SK-N-SH treated with all-trans-retinoic acid at 6 μM for 48 hours (cell line): ENCODE measurements around the gene C10orf105.

ENCODE experiments used
- ATAC-seq: fragments of 200-7000 bp; cut with Tn5 transposase; 3 replicates; pipeline ENCODE4 v1.9.1; 2020; ENCODE audit warnings: mild to moderate bottlenecking, moderate library complexity
- ARNTL ChIP-seq: fragments of 450-650 bp; formaldehyde crosslinking; IDR thresholded peaks from 2 replicates; pipeline ENCODE4 v1.5.0; 2020; ENCODE audit warnings: low read depth, mild to moderate bottlenecking, moderate library complexity, borderline replicate concordance
- CREB5 ChIP-seq: fragments of 250-450 bp; sonication (Bioruptor Pico); IDR thresholded peaks from 2 replicates; pipeline ENCODE4 v1.5.1; 2020; ENCODE audit warnings: low read depth, mild to moderate bottlenecking, moderate library complexity
- CSDC2 ChIP-seq: fragments of 250-450 bp; sonication (Bioruptor Pico); IDR thresholded peaks from 2 replicates; pipeline ENCODE4 v1.5.0; 2020; ENCODE audit warnings: mild to moderate bottlenecking, moderate library complexity
- CSRNP3 ChIP-seq: fragments of 250-450 bp; sonication (Bioruptor Pico); IDR thresholded peaks from 2 replicates; pipeline ENCODE4 v1.5.1; 2021; ENCODE audit warnings: mild to moderate bottlenecking, moderate library complexity
- ESRRG ChIP-seq: fragments of 250-450 bp; sonication (Bioruptor Pico); IDR thresholded peaks from 2 replicates; pipeline ENCODE4 v1.6.1; 2021; ENCODE audit warnings: mild to moderate bottlenecking
- ISL1 ChIP-seq: fragments of 250-450 bp; sonication (Bioruptor Pico); IDR thresholded peaks from 2 replicates; pipeline ENCODE4 v2.1.2; 2022; ENCODE audit warnings: mild to moderate bottlenecking, moderate library complexity
- PATZ1 ChIP-seq: fragments of 250-450 bp; sonication (Bioruptor Pico); IDR thresholded peaks from 2 replicates; pipeline ENCODE4 v1.8.0; 2020; ENCODE audit warnings: mild to moderate bottlenecking, moderate library complexity, borderline replicate concordance
- RARB ChIP-seq: fragments of 250-450 bp; sonication (Bioruptor Pico); IDR thresholded peaks from 2 replicates; pipeline ENCODE4 v1.8.0; 2021; ENCODE audit warnings: mild to moderate bottlenecking, moderate library complexity
- SNAI2 ChIP-seq: fragments of 250-450 bp; sonication (Bioruptor Pico); IDR thresholded peaks from 2 replicates; pipeline ENCODE4 v1.5.0; 2020; ENCODE audit warnings: mild to moderate bottlenecking, moderate library complexity
- TSHZ2 ChIP-seq: fragments of 250-450 bp; sonication (Bioruptor Pico); IDR thresholded peaks from 2 replicates; pipeline ENCODE4 v1.5.0; 2020; ENCODE audit warnings: mild to moderate bottlenecking, moderate library complexity
- ZC3H10 ChIP-seq: fragments of 250-450 bp; sonication (Bioruptor Pico); IDR thresholded peaks from 2 replicates; pipeline ENCODE4 v1.5.1; 2021; ENCODE audit warnings: mild to moderate bottlenecking, moderate library complexity
- ZFP3 ChIP-seq: fragments of 250-450 bp; sonication (Bioruptor Pico); IDR thresholded peaks from 2 replicates; pipeline ENCODE4 v1.5.0; 2020; ENCODE audit warnings: mild to moderate bottlenecking, moderate library complexity
- ZFP30 ChIP-seq: fragments of 450-650 bp; formaldehyde crosslinking; IDR thresholded peaks from 2 replicates; pipeline ENCODE4 v1.5.0; 2022; ENCODE audit warnings: mild to moderate bottlenecking, moderate library complexity
- ZNF70 ChIP-seq: fragments of 450-650 bp; formaldehyde crosslinking; IDR thresholded peaks from 2 replicates; pipeline ENCODE4 v1.5.0; 2020; ENCODE audit warnings: mild to moderate bottlenecking, moderate library complexity
- ZNF8 ChIP-seq: fragments of 450-650 bp; formaldehyde crosslinking; IDR thresholded peaks from 2 replicates; pipeline ENCODE4 v1.5.0; 2020; ENCODE audit warnings: mild to moderate bottlenecking, moderate library complexity
- TF ChIP-seq, protein P1 (sequence below): fragments of 250-450 bp; sonication (Bioruptor Pico); IDR thresholded peaks from 2 replicates; pipeline ENCODE4 v1.8.0; 2021; ENCODE audit warnings: low read depth, mild to moderate bottlenecking, moderate library complexity, borderline replicate concordance

The C10orf105 gene

DNA sequence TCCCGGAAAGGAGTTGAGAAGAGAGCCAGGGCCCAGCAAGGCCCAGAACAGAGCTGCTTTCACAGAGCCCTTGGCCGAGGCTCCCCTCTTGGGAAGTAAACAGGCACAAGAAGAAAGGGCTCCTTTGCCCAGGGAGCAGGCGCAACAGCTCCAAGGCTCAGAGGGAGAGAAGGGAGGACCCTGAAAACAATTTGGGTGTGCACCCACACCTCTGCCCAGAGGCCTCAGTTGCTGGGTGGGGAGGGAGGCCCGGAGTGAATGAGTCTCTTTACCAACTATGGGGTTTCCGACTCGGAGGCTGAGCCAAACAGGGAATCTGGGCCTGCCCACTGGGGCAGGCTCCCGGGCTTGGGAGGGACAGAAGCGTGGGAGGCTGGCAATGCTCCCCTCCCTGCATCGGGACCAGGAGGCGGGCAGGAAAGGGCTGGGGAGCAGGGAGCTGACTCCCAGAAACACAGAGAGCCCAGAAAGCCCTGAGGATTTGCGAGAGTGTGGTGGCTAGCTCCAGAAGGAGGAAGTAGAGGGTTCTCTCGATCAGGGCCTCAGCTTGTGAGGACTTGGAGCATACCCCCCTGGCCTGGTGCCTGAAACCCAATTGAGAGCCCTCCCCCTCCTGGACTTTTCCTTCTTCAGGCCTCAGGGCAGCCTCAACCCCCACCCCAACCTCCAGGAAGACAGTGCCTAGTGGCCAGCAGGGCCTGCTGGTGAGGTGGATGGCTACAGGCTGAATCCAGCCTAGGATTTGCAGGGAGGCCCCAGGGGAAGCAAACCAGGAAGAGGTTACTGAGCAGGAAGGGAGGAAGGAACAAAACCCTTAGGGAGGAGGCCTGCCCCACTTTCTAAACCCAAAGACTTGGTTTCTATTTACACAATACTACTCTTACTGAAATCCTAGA is 6.2 kb downstream of the C10orf105 start:
- TF ChIP-seq TSHZ2 (no peak), ZFP30 (CRISPR knock-in tag) (no peak), PATZ1 (CRISPR knock-in tag) (no peak), SNAI2 (CRISPR knock-in tag) (no peak), ZNF70 (no peak), ZFP3 (CRISPR knock-in tag) (no peak)
- peak; percentile 21; the same call in 2 of the 3 replicates for ATAC-seq

- TF ChIP-seq, protein P1, sequence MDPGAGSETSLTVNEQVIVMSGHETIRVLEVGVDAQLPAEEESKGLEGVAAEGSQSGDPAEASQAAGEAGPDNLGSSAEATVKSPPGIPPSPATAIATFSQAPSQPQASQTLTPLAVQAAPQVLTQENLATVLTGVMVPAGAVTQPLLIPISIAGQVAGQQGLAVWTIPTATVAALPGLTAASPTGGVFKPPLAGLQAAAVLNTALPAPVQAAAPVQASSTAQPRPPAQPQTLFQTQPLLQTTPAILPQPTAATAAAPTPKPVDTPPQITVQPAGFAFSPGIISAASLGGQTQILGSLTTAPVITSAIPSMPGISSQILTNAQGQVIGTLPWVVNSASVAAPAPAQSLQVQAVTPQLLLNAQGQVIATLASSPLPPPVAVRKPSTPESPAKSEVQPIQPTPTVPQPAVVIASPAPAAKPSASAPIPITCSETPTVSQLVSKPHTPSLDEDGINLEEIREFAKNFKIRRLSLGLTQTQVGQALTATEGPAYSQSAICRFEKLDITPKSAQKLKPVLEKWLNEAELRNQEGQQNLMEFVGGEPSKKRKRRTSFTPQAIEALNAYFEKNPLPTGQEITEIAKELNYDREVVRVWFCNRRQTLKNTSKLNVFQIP (CRISPR knock-in tag): no peak
- TF ChIP-seq ISL1 (no peak), ARNTL (CRISPR knock-in tag) (no peak), CREB5 (CRISPR knock-in tag) (no peak), ZC3H10 (no peak), ZFP30 (CRISPR knock-in tag) (no peak), TSHZ2 (no peak), CSRNP3 (CRISPR knock-in tag) (no peak), ZNF8 (CRISPR knock-in tag) (no peak)
- no peak for ATAC-seq
These were observed 6.9 kb downstream of the C10orf105 start for GRCh38 chr10:71712572-71713134.

- no peak for ATAC-seq
- TF ChIP-seq ESRRG (no peak), CSDC2 (CRISPR knock-in tag) (no peak), RARB (CRISPR knock-in tag) (no peak)
These were observed 7.4 kb downstream of the C10orf105 start for GRCh38 chr10:71712170-71712569.
